IMR-90 (cell line): ENCODE measurements around the gene TMEM35B.

Experiments used
- CHD1 ChIP-seq: IDR thresholded peaks from 2 replicates; pipeline ENCODE4 v1.6.1; 2012; ENCODE audit warnings: low read depth, low read length, improper control_type of control experiment
- CTCF ChIP-seq: conservative IDR thresholded peaks from 2 replicates; pipeline ENCODE4 v1.5.1; 2012; ENCODE audit warnings: mild to moderate bottlenecking, low read depth, low read length, improper control_type of control experiment
- MAFK ChIP-seq: IDR thresholded peaks from 2 replicates; pipeline ENCODE4 v1.6.1; 2012; ENCODE audit warnings: low read depth, low read length, improper control_type of control experiment
- MAZ ChIP-seq: IDR thresholded peaks from 2 replicates; pipeline ENCODE4 v1.6.1; 2012; ENCODE audit warnings: low read depth, mild to moderate bottlenecking, low read length, improper control_type of control experiment, moderate library complexity, borderline replicate concordance
- POLR2A ChIP-seq: IDR thresholded peaks from 2 replicates; pipeline ENCODE4 v1.6.1; 2012; ENCODE audit warnings: mild to moderate bottlenecking, low read depth, low read length
- RAD21 ChIP-seq: IDR thresholded peaks from 2 replicates; pipeline ENCODE4 v1.6.1; 2012; ENCODE audit warnings: low read length, improper control_type of control experiment
- RCOR1 ChIP-seq: IDR thresholded peaks from 2 replicates; pipeline ENCODE4 v1.6.1; 2012; ENCODE audit warnings: mild to moderate bottlenecking, low read length, improper control_type of control experiment; ENCODE audit not compliant: insufficient replicate concordance
- SMC3 ChIP-seq: fragments of 150-350 bp; IDR thresholded peaks from 2 replicates; pipeline ENCODE4 v1.6.1; 2016; ENCODE audit warnings: low read depth, mild to moderate bottlenecking, antibody characterized with exemption, low read length, moderate library complexity
- TF ChIP-seq, protein P1 (sequence below): fragments of 150-350 bp; IDR thresholded peaks from 2 replicates; pipeline ENCODE4 v1.6.1; 2017; ENCODE audit warnings: mild to moderate bottlenecking, antibody characterized with exemption, low read length, low read depth

DNA sequence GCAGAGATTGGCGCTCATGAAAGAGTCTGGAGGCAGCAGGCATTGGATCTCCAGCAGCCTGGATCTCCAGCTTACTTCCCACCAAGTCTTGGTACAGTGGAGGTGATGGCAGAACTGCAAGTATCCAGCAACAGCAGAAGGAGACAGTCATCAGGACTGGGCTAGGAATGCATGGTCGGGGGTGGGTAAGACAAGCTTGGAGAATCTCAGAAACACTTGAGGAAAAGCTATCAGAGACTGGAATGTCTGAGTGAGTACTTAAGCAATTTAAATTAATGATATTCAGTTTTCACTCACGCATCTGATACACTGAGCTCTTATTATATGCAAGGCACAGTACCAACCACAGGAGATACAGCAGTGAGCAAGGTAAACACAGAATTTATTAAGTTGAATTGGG is 9.8 kb downstream of the TMEM35B start:
- TF ChIP-seq CTCF (no peak), MAFK (no peak), RCOR1 (no peak), POLR2A (no peak), CHD1 (no peak), MAZ (no peak), SMC3 (no peak), RAD21 (no peak)
- TF ChIP-seq, protein P1, sequence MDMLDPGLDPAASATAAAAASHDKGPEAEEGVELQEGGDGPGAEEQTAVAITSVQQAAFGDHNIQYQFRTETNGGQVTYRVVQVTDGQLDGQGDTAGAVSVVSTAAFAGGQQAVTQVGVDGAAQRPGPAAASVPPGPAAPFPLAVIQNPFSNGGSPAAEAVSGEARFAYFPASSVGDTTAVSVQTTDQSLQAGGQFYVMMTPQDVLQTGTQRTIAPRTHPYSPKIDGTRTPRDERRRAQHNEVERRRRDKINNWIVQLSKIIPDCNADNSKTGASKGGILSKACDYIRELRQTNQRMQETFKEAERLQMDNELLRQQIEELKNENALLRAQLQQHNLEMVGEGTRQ, result no peak
